ENCODE measurements around the gene PIM3. TPM values are rescaled to one million over a fixed set of nuclear protein-coding genes. Genes with fewer than 3 reads are reported as not detected.

Gene PIM3
- total RNA-seq, 1 donor from 2014 or later: 16.3 TPM

GRCh38 chr22:49953680-49954344 is 6.8 kb upstream of the PIM3 start:
- no peak for FAIRE-seq

GRCh38 chr22:49954354-49954753 is 6.2 kb upstream of the PIM3 start:
- DNase-seq (ENCODE audit: low spot score in 2 of 2): no peak
- no peak for FAIRE-seq

More at GRCh38 chr22:49953680-49954344, 6.8 kb upstream of the PIM3 start:
- no peak for DNase-seq (ENCODE audit: low spot score in 2 of 2)

GRCh38 chr22:49954991-49955580 is 5.5 kb upstream of the PIM3 start:
- DNase-seq (ENCODE audit: low spot score in 2 of 2): no peak
- FAIRE-seq: no peak

GRCh38 chr22:49955581-49956417 is 4.8 kb upstream of the PIM3 start:
- FAIRE-seq (no peak), DNase-seq (ENCODE audit: low spot score in 2 of 2) (no peak)

GRCh38 chr22:49956418-49956770 is 4.2 kb upstream of the PIM3 start:
- FAIRE-seq: no peak

GRCh38 chr22:49956914-49957825 is 3.4 kb upstream of the PIM3 start:
- no peak for FAIRE-seq
- no peak for DNase-seq (ENCODE audit: low spot score in 2 of 2)

More at GRCh38 chr22:49956418-49956770, 4.2 kb upstream of the PIM3 start:
- DNase-seq (ENCODE audit: low spot score in 2 of 2): no peak

DNA sequence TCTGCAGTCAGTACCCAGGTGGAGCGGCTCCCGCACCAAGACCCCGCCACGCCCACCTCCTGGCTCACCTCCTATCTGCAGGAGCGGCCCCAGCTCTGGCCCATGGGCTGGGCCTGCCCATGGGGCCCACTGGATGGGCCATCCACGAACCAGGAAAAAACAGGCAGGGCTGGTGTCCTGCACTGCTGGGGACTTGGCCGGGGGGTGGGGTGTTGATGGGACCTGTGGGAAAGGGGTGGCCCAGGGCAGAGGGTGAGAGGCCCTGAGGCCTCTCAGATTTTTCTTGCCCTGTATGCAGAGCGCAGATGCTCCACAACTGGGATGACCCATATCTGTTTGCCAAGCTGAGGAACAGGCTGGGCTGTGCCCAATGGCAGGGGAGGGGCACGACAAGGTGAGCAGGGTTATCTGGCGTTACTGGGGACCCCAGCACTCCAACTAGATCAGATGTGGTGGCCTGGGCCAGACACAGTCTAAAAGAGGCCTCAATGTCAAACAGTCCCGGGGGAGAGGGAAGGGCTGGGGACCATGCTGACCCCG is 2.7 kb upstream of the PIM3 start:
- FAIRE-seq: no peak
- no peak for DNase-seq (ENCODE audit: low spot score in 2 of 2)

GRCh38 chr22:49958366-49958921 is 2.1 kb upstream of the PIM3 start:
- FAIRE-seq: no peak
- DNase-seq (ENCODE audit: low spot score in 2 of 2): no peak

DNA sequence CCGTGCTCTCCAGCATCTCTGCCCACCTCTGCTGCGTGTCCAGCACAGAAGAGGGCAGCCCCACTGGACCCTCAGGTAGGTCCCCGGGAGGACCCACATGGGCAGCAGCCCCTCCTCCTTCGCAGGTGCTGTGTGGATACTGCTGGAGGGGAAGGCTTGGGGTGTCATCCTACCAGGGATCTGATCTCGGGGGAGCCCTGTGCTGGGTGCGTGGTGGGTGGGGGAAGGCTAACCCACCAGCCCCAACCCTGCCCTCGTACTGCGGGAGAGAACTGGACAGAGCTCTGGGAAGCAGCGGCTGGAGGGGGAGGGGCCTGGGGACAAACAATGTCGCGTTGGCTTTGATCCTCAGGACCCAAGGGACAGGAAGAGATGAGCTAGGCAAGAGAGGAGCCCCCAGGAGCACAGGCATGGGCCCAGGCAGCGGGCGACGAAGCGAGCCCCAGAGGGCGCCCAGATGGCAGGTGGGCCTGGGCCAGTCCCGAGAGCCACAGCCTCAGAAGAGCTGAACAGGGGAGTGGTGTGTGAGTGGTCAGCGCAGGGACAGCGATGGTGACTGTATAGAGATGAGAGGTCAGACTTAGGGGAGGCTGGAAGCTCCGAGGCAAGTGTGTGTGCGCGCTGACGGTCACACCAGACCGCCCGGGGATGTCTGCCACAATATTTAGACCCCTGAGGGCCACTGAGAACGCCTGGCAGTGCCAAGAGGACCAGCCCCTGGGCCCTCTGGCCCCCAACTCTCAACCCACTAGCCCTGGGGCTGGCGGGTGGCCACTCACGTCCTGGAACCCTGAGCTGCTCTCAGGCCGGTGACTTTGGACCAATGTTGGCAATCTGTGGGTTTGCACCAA is 1.4 kb upstream of the PIM3 start:
- no peak for FAIRE-seq
- no peak for DNase-seq (ENCODE audit: low spot score in 2 of 2)

GRCh38 chr22:49959782-49960158 is 802 bp upstream of the PIM3 start:
- no peak for DNase-seq (ENCODE audit: low spot score in 2 of 2)
- no peak for FAIRE-seq

- DNase-seq (ENCODE audit: low spot score in 2 of 2) (peak in 1 of 2 donors; percentile 65), FAIRE-seq (no peak)
Observed at GRCh38 chr22:49961005-49961600, 531 bp downstream of the PIM3 start.

DNA sequence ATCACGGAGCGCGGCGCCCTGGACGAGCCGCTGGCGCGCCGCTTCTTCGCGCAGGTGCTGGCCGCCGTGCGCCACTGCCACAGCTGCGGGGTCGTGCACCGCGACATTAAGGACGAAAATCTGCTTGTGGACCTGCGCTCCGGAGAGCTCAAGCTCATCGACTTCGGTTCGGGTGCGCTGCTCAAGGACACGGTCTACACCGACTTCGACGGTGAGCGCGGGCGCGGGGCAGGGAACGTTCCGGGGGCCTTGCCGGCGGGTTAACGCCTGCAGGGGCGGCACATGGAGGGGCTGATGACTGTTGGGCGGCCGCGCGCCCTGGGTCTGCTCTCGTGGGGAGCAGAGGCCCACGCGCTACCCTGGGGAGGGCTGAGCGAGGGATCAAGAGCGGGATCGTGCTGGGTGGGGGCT is 1.0 kb downstream of the PIM3 start:
- FAIRE-seq (no peak), DNase-seq (ENCODE audit: low spot score in 2 of 2) (no peak)

GRCh38 chr22:49962012-49962750 is 1.6 kb downstream of the PIM3 start:
- no peak for FAIRE-seq
- DNase-seq (ENCODE audit: low spot score in 2 of 2): peak; percentile 85 to 87

DNA sequence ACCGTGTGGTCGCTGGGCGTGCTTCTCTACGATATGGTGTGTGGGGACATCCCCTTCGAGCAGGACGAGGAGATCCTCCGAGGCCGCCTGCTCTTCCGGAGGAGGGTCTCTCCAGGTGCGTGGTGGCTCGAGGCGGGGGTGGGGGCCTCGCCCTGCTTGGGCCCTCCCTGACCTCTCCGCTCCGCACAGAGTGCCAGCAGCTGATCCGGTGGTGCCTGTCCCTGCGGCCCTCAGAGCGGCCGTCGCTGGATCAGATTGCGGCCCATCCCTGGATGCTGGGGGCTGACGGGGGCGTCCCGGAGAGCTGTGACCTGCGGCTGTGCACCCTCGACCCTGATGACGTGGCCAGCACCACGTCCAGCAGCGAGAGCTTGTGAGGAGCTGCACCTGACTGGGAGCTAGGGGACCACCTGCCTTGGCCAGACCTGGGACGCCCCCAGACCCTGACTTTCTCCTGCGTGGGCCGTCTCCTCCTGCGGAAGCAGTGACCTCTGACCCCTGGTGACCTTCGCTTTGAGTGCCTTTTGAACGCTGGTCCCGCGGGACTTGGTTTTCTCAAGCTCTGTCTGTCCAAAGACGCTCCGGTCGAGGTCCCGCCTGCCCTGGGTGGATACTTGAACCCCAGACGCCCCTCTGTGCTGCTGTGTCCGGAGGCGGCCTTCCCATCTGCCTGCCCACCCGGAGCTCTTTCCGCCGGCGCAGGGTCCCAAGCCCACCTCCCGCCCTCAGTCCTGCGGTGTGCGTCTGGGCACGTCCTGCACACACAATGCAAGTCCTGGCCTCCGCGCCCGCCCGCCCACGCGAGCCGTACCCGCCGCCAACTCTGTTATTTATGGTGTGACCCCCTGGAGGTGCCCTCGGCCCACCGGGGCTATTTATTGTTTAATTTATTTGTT is 2.4 kb downstream of the PIM3 start:
- DNase-seq (ENCODE audit: low spot score in 2 of 2) (no peak), FAIRE-seq (no peak)

- FAIRE-seq (no peak), DNase-seq (ENCODE audit: low spot score in 2 of 2) (no peak)
Observed at GRCh38 chr22:49963647-49964026, 3.1 kb downstream of the PIM3 start.

- no peak for DNase-seq (ENCODE audit: low spot score in 2 of 2)
- FAIRE-seq: no peak
Observed at GRCh38 chr22:49964136-49965090, 3.8 kb downstream of the PIM3 start.
